ENCODE results near the gene MYCBP2. TPM values are rescaled to one million over a fixed set of nuclear protein-coding genes. Genes with fewer than 3 reads are reported as not detected.

The MYCBP2 gene
- total and polyA plus RNA-seq, 3 donors from 2014 or later = 69.8 to 195 (median 188) TPM

GRCh38 chr13:77026861-77027621 is 299.9 kb downstream of the MYCBP2 start, which contains the start of gene FBXL3:
Gene FBXL3 (minus strand): TSS chr13:77027159. CDS start chr13:77021860, 5,299 bp downstream.
- no peaks in the 10 kb centered on the region for H3K36me3 ChIP-seq (ENCODE audit: low read depth, missing control alignments)
- H3K27ac ChIP-seq = peak within 1 kb of the TSS; percentile 97 to 100
- H3K4me1 ChIP-seq = peaks cover 30% of the 10 kb centered on the region
- intact Hi-C loops (cut with DNase I; ENCODE audit: low total_unique reads) = no loop called here
- H3K4me3 ChIP-seq = peak within 1 kb of the TSS; percentile 98 to 99
- WGBS, 2 donors = 1% methylated on average over 16 to 41 of the region's 74 CpGs
- TF ChIP-seq POLR2A (IDR thresholded peaks at IDR 0.05) (peak; percentile 3), CTCF (IDR thresholded peaks at IDR 0.05) (no peak)
- H3K27me3 ChIP-seq = no peaks in the 10 kb centered on the region
- peak; percentile 91 for DNase-seq
- H3K9me3 ChIP-seq = no peaks in the 10 kb centered on the region

GRCh38 chr13:77026255-77026860 is 300.5 kb downstream of the MYCBP2 start:
- Histone ChIP-seq H3K27ac (peak overlapping the region; percentile 97 to 100), H3K4me1 (peaks cover 31% of the 10 kb centered on the region), H3K4me3 (peak overlapping the region; percentile 98 to 99), H3K36me3 (ENCODE audit: low read depth, missing control alignments) (no peaks in the 10 kb centered on the region), H3K9me3 (no peaks in the 10 kb centered on the region), H3K27me3 (no peaks in the 10 kb centered on the region)
- no peak for TF ChIP-seq CTCF (IDR thresholded peaks at IDR 0.05)
- no peak for TF ChIP-seq POLR2A (IDR thresholded peaks at IDR 0.05)
- intact Hi-C loops (cut with DNase I; ENCODE audit: low total_unique reads) = no loop called here
- 0 to 1% methylated on average over 9 to 59 of the region's 62 CpGs for WGBS, 2 donors
- peak; percentile 91 for DNase-seq

GRCh38 chr13:77022341-77022740 is 304.6 kb downstream of the MYCBP2 start:
- H3K4me3 ChIP-seq = no peak overlapping the region
- no peaks in the 10 kb centered on the region for H3K36me3 ChIP-seq (ENCODE audit: low read depth, missing control alignments)
- 33 to 47% methylated on average over 3 of the region's 3 CpGs for WGBS, 2 donors
- H3K4me1 ChIP-seq = peaks cover 39% of the 10 kb centered on the region
- no peak for DNase-seq
- no peaks in the 10 kb centered on the region for H3K27me3 ChIP-seq
- H3K9me3 ChIP-seq = no peaks in the 10 kb centered on the region
- peak overlapping the region; percentile 59 to 100 for H3K27ac ChIP-seq
- TF ChIP-seq CTCF (IDR thresholded peaks at IDR 0.05) = no peak
- TF ChIP-seq POLR2A (IDR thresholded peaks at IDR 0.05) = no peak
- intact Hi-C loops (cut with DNase I; ENCODE audit: low total_unique reads) = no loop called here

GRCh38 chr13:77019756-77020155 is 307.1 kb downstream of the MYCBP2 start:
- Histone ChIP-seq H3K4me1 (peaks cover 40% of the 10 kb centered on the region), H3K27me3 (no peaks in the 10 kb centered on the region), H3K4me3 (no peak overlapping the region), H3K9me3 (no peaks in the 10 kb centered on the region), H3K36me3 (ENCODE audit: low read depth, missing control alignments) (no peaks in the 10 kb centered on the region), H3K27ac (peak overlapping the region in 1 of 2 donors; percentile 100)
- intact Hi-C loops (cut with DNase I; ENCODE audit: low total_unique reads) = no loop called here
- TF ChIP-seq CTCF (IDR thresholded peaks at IDR 0.05) (no peak), POLR2A (IDR thresholded peaks at IDR 0.05) (no peak)
- no peak for DNase-seq
